AG10803 (cell line): ENCODE measurements around the gene MRPS35.

Source experiments
- DNase-seq: peaks from one replicate; pipeline ENCODE4 v3.0.0; 2010; ENCODE audit warnings: low read depth
- H3K4me3 ChIP-seq: 2 replicates; pipeline ENCODE4 v1.5.1; 2011; ENCODE audit warnings: mild to moderate bottlenecking, low read length, control low read depth
- TF ChIP-seq, protein P1 (sequence below): conservative IDR thresholded peaks from 2 replicates; pipeline ENCODE4 v1.5.1; 2011; ENCODE audit warnings: mild to moderate bottlenecking, low read length, control low read depth, inconsistent platforms

The MRPS35 gene

GRCh38 chr12:27710592-27711316, at the start of gene MRPS35:
Gene MRPS35 (plus strand): TSS chr12:27710832. CDS start chr12:27710844, 12 bp downstream.
- peak within 1 kb of the TSS; percentile 95 for H3K4me3 ChIP-seq
- DNase-seq: peak; percentile 94
- TF ChIP-seq, protein P1, sequence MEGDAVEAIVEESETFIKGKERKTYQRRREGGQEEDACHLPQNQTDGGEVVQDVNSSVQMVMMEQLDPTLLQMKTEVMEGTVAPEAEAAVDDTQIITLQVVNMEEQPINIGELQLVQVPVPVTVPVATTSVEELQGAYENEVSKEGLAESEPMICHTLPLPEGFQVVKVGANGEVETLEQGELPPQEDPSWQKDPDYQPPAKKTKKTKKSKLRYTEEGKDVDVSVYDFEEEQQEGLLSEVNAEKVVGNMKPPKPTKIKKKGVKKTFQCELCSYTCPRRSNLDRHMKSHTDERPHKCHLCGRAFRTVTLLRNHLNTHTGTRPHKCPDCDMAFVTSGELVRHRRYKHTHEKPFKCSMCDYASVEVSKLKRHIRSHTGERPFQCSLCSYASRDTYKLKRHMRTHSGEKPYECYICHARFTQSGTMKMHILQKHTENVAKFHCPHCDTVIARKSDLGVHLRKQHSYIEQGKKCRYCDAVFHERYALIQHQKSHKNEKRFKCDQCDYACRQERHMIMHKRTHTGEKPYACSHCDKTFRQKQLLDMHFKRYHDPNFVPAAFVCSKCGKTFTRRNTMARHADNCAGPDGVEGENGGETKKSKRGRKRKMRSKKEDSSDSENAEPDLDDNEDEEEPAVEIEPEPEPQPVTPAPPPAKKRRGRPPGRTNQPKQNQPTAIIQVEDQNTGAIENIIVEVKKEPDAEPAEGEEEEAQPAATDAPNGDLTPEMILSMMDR: no peak

DNA sequence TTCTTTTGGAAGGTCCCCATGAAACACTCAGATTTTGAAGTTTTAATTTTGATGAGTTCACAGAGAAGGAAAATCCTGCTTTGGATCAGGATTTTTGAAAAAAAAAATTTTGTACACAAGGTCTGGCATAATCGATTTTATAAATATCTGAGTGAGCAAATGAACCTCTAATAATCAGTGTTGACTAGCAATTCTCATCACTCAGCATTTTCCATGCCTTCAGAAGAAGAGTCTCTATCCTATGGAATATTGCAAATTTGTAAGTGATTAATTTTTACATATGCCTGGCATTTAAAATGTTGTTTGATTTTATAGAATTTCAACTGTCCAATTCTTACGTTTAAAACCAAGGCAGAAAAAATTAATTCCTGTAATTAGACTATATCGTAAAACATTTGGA, 44.9 kb upstream of the MRPS35 start:
- TF ChIP-seq, protein P1: no peak
- H3K4me3 ChIP-seq: no peak overlapping the region
- DNase-seq: no peak

DNA sequence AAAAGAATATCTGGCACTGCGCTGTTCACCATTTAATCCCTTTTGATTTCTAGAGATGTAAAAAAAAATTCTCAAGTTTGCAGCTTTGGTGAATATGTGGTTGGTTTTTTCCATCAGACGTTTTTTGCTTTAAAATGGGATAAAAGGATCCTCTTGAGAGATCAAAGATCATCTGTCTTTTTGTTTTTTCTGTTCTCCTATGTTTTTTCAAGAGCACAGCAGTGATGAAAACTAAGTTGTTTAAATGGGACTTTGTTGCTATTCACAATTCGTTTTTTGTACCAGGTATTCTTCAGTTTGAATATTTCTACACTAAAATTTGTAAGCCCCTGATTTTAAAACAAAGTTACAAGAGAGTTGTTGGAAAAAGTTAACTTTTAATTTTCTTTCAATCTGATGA, 44.1 kb upstream of the MRPS35 start:
- TF ChIP-seq, protein P1: no peak
- no peak overlapping the region for H3K4me3 ChIP-seq
- no peak for DNase-seq

GRCh38 chr12:27667540-27667939, 43.1 kb upstream of the MRPS35 start:
- no peak overlapping the region for H3K4me3 ChIP-seq
- TF ChIP-seq, protein P1: no peak
- DNase-seq: peak; percentile 76

DNA sequence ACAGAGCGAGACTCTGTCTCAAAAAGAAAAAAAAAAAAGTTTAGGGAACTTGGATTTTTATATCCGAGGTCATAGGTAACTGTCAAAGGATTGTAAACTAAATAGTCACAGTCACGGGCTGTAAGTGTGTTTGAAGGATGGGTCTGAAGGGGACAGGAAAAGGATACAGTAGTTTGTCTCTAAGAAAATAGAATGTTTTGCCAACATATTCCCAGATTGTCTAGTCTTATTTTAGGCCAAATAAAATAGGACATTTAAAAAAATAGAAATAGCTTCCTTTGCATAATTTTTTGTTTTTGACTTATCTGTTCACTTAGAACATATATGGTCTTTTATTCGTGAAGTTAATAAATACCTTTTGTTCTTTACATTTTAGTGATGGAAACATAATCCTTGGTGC, 38.6 kb upstream of the MRPS35 start:
- TF ChIP-seq, protein P1: no peak
- DNase-seq: no peak
- no peak overlapping the region for H3K4me3 ChIP-seq

GRCh38 chr12:27672643-27673042, 38.0 kb upstream of the MRPS35 start:
- DNase-seq: no peak
- TF ChIP-seq, protein P1: no peak
- H3K4me3 ChIP-seq: no peak overlapping the region

- no peak overlapping the region for H3K4me3 ChIP-seq
- TF ChIP-seq, protein P1: no peak
- no peak for DNase-seq
Measured at GRCh38 chr12:27673101-27673718, 37.4 kb upstream of the MRPS35 start.
